SK-N-SH (cell line): Measurements from ENCODE around the gene MMP19. TPM values are rescaled to one million over a fixed set of nuclear protein-coding genes. Genes with fewer than 3 reads are reported as not detected.

ENCODE experiments used
- CTCF ChIA-PET: fragments of 300-600, 350-600 bp; formaldehyde crosslinking; extraction: SDS; loops from one replicate; lab custom pipeline; 2021; lab: Yijun Ruan, JAX
- POLR2A ChIA-PET: fragments of 350-600 bp; sonication (Branson Sonifier 250); formaldehyde crosslinking; extraction: SDS; loops from one replicate; lab custom pipeline; 2020; ENCODE audit warnings: antibody characterized with exemption, inconsistent platforms; lab: Yijun Ruan, JAX
- DNase-seq: peaks from one replicate; pipeline ENCODE4 v3.0.0; 2012
- H2AFZ ChIP-seq: fragments of 200-600 bp; sonication (generic); 2 replicates; pipeline ENCODE4 v1.8.1; 2016; ENCODE audit warnings: antibody characterized with exemption, mild to moderate bottlenecking, low read depth
- H3F3A ChIP-seq: fragments of 200-600 bp; sonication (generic); replicated peaks from 2 replicates; pipeline ENCODE3; 2016; ENCODE audit warnings: antibody characterized with exemption, mild to moderate bottlenecking; ENCODE audit not compliant: insufficient read depth
- H3K27ac ChIP-seq, 2 experiments: fragments of 200-500 bp in 1 of 2; fragments of 200-600 bp in 1 of 2; sonication (Bioruptor generic) in 1 of 2; sonication (generic), shearing (Covaris generic) in 1 of 2; 2 replicates each; pipeline versions ENCODE4 v1.5.1 to v1.6.1; 2014 to 2016; ENCODE audit warnings: low read depth in 2 of 2, inconsistent platforms in 1 of 2, low read length in 1 of 2, mild to moderate bottlenecking in 1 of 2, mixed read lengths in 1 of 2
- H3K27me3 ChIP-seq: fragments of 200-600 bp; sonication (generic), shearing (Covaris generic); 2 replicates; pipeline ENCODE4 v1.6.1; 2016; ENCODE audit warnings: mixed run types; ENCODE audit not compliant: insufficient read depth
- H3K36me3 ChIP-seq, 2 experiments: fragments of 200-500 bp in 1 of 2; fragments of 200-600 bp in 1 of 2; sonication (Bioruptor generic) in 1 of 2; sonication (generic) in 1 of 2; replicated peaks in 1 of 2; 2 replicates each; pipeline versions ENCODE3 to v1.5.1; 2014 to 2016; ENCODE audit warnings: low read length in 1 of 2, mild to moderate bottlenecking in 1 of 2; ENCODE audit not compliant: insufficient read depth in 2 of 2, control insufficient read depth in 1 of 2
- H3K4me1 ChIP-seq, 2 experiments: fragments of 200-500 bp in 1 of 2; fragments of 200-600 bp in 1 of 2; sonication (Bioruptor generic) in 1 of 2; sonication (generic), shearing (Covaris generic) in 1 of 2; 2 replicates each; pipeline versions ENCODE4 v1.5.1 to v1.6.1; 2014 to 2016; ENCODE audit warnings: low read depth in 1 of 2, low read length in 1 of 2, mixed run types in 1 of 2; ENCODE audit not compliant: insufficient read depth in 2 of 2, control insufficient read depth in 1 of 2
- H3K4me2 ChIP-seq: fragments of 200-600 bp; sonication (generic), shearing (Covaris generic); 2 replicates; pipeline ENCODE4 v1.6.1; 2017; ENCODE audit warnings: mixed run types
- H3K4me3 ChIP-seq, 2 experiments: fragments of 200-500 bp in 1 of 2; fragments of 200-600 bp in 1 of 2; sonication (Bioruptor generic) in 1 of 2; sonication (generic), shearing (Covaris generic) in 1 of 2; 2 replicates each; pipeline versions ENCODE4 v1.5.1 to v1.8.1; 2014 to 2016; ENCODE audit warnings: low read depth in 2 of 2, inconsistent platforms in 1 of 2, low read length in 1 of 2, mild to moderate bottlenecking in 1 of 2, mixed read lengths in 1 of 2, moderate library complexity in 1 of 2
- H3K79me2 ChIP-seq: fragments of 200-600 bp; sonication (generic); 2 replicates; pipeline ENCODE4 v1.8.1; 2017; ENCODE audit warnings: mild to moderate bottlenecking; ENCODE audit not compliant: insufficient read depth
- H3K9ac ChIP-seq: fragments of 200-600 bp; sonication (generic); 2 replicates; pipeline ENCODE4 v1.6.1; 2017; ENCODE audit warnings: mixed run types
- H3K9me2 ChIP-seq: fragments of 200-600 bp; sonication (generic); 2 replicates; pipeline ENCODE4 v1.6.1; 2017; ENCODE audit warnings: mixed run types
- H3K9me3 ChIP-seq: fragments of 200-600 bp; sonication (generic); 2 replicates; pipeline ENCODE4 v1.6.1; 2017; ENCODE audit warnings: mixed run types, mild to moderate bottlenecking, moderate library complexity
- H4K20me1 ChIP-seq: fragments of 200-600 bp; sonication (generic); 2 replicates; pipeline ENCODE4 v1.6.1; 2017; ENCODE audit warnings: mild to moderate bottlenecking, mixed run types; ENCODE audit not compliant: insufficient read depth
- CHD2 ChIP-seq: fragments of 150-350 bp; IDR thresholded peaks from 2 replicates; pipeline ENCODE4 v1.6.1; 2018; ENCODE audit warnings: low read length; ENCODE audit not compliant: partially characterized antibody
- EP300 ChIP-seq, 2 experiments: IDR thresholded peaks; 2 replicates each; pipeline versions ENCODE4 v1.4.0 to v1.6.1; 2012; ENCODE audit warnings: borderline replicate concordance in 1 of 2, low read depth in 1 of 2, low read length in 1 of 2
- FOSL2 ChIP-seq: IDR thresholded peaks from 2 replicates; pipeline ENCODE4 v1.4.0; 2012; ENCODE audit warnings: low read depth, mild to moderate bottlenecking, moderate library complexity, borderline replicate concordance
- FOXM1 ChIP-seq: IDR thresholded peaks from 2 replicates; pipeline ENCODE4 v1.4.0; 2012; ENCODE audit warnings: low read depth, mild to moderate bottlenecking
- JUND ChIP-seq: IDR thresholded peaks from 2 replicates; pipeline ENCODE4 v1.4.0; 2012
- MEF2A ChIP-seq: IDR thresholded peaks from 2 replicates; pipeline ENCODE4 v1.4.0; 2012; ENCODE audit warnings: low read depth, borderline replicate concordance
- MXI1 ChIP-seq: IDR thresholded peaks from 2 replicates; pipeline ENCODE4 v1.6.1; 2012; ENCODE audit warnings: mild to moderate bottlenecking, low read depth, low read length, improper control_type of control experiment
- NRF1 ChIP-seq: IDR thresholded peaks from 2 replicates; pipeline ENCODE4 v1.6.1; 2012; ENCODE audit warnings: low read depth, mild to moderate bottlenecking, low read length
- RFX5 ChIP-seq: IDR thresholded peaks from 2 replicates; pipeline ENCODE4 v1.6.1; 2012; ENCODE audit warnings: mild to moderate bottlenecking, improper control_type of control experiment, low read length
- RXRA ChIP-seq: IDR thresholded peaks from 2 replicates; pipeline ENCODE4 v1.4.0; 2012; ENCODE audit warnings: low read depth, mild to moderate bottlenecking, borderline replicate concordance
- TAF1 ChIP-seq: IDR thresholded peaks from 2 replicates; pipeline ENCODE4 v1.6.1; 2012; ENCODE audit warnings: low read depth, mild to moderate bottlenecking, low read length, moderate library complexity, borderline replicate concordance
- TEAD4 ChIP-seq: IDR thresholded peaks from 2 replicates; pipeline ENCODE4 v1.4.0; 2012; ENCODE audit warnings: mild to moderate bottlenecking, borderline replicate concordance; ENCODE audit not compliant: insufficient read depth
- WGBS: methylation state at CpG from one replicate; pipeline ENCODE4 v1.1.6; 2017; ENCODE audit warnings: low lambda C conversion rate; 5-methylcytosine and 5-hydroxymethylcytosine counted together
- polyA plus RNA-seq, 3 experiments: library from polyadenylated mRNA; depleted of rRNA; stranded (reverse); fragments of >200 nt; gene quantifications; 2 replicates each; pipeline ENCODE4 v1.2.3, GENCODE V29; 2012
- TF ChIP-seq, protein P1 (sequence below): fragments of 150-350 bp; IDR thresholded peaks from 2 replicates; pipeline ENCODE4 v1.6.1; 2016; ENCODE audit warnings: mild to moderate bottlenecking, low read depth, low read length
- TF ChIP-seq, protein P2 (sequence below): fragments of 150-350 bp; IDR thresholded peaks from 2 replicates; pipeline ENCODE4 v1.6.1; 2017; ENCODE audit warnings: antibody characterized with exemption, low read length, low read depth, borderline replicate concordance
- TF ChIP-seq, protein P3 (sequence below): IDR thresholded peaks from 2 replicates; pipeline ENCODE4; 2012

The MMP19 gene
- polyA plus RNA-seq, 1 of the 3 experiments (the other 2 are of a cell fraction) = 5.7 TPM

DNA sequence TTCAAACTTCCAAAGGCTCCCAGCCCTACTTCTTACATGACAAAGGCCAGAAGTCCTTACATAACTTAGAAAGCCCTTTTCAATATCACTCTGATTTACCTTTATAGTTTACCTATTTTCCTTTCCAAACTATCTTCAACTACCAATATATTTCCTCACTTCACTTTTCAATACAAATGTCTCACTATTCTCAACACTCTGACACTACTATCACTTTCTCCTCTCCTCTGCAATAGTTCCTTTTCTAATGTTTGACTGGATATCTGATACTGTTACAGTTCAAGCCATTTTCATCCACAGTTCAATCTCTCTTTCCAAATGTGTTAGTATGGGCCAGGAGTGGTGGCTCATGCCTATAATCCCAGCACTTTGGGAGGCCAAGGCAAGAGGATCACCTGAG lies 28.5 kb downstream of the MMP19 start:
- no peaks in the 10 kb centered on the region for H3K27me3 ChIP-seq
- DNase-seq = no peak
- TF ChIP-seq RFX5 (no peak), FOXM1 (no peak), MEF2A (no peak)
- TF ChIP-seq, protein P1, sequence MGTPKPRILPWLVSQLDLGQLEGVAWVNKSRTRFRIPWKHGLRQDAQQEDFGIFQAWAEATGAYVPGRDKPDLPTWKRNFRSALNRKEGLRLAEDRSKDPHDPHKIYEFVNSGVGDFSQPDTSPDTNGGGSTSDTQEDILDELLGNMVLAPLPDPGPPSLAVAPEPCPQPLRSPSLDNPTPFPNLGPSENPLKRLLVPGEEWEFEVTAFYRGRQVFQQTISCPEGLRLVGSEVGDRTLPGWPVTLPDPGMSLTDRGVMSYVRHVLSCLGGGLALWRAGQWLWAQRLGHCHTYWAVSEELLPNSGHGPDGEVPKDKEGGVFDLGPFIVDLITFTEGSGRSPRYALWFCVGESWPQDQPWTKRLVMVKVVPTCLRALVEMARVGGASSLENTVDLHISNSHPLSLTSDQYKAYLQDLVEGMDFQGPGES = no peak
- ChIA-PET CTCF (interaction anchor here (1.2 to 15.0 kb wide), 2 partner anchors 75 to 90 kb away, joined by 3 to 105 read pairs; no protein-coding TSS in a partner anchor), POLR2A (no interaction called here)
- peaks cover 5% of the 10 kb centered on the region for H3F3A ChIP-seq
- no peak overlapping the region for H3K9ac ChIP-seq
- no peaks in the 10 kb centered on the region for H3K9me3 ChIP-seq
- no peaks in the 10 kb centered on the region for H3K9me2 ChIP-seq
- peaks cover 95% of the 10 kb centered on the region for H3K79me2 ChIP-seq
- H3K27ac ChIP-seq = no peak overlapping the region
- H2AFZ ChIP-seq = no peak overlapping the region
- no peak overlapping the region for H3K4me3 ChIP-seq
- no peak overlapping the region for H3K4me2 ChIP-seq
- peaks cover 66% of the 10 kb centered on the region for H4K20me1 ChIP-seq
- peaks cover 9 to 34% of the 10 kb centered on the region in 2 experiments for H3K36me3 ChIP-seq
- H3K4me1 ChIP-seq = peaks cover 8 to 10% of the 10 kb centered on the region in 2 experiments

DNA sequence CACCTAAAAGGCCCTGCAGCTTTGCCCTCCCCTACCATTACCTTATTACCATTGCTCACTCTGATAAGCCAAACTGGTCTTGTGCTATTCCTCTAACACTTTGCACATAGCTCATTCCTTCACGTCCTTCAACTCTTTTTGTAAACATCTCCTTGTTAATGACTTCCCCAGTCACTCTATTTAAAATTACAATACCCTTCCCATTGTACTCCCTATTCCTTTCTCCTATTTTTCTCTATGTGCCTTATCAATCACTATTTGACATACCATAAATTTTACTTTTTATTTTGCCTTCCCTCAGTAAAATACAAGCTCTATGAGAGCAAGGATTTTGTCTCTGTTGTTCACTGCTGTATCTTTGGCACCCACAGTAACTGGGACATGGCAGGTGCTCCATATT lies 30.6 kb downstream of the MMP19 start:
- Histone ChIP-seq H3K9me3 (no peaks in the 10 kb centered on the region), H3F3A (peaks cover 5% of the 10 kb centered on the region), H3K9ac (no peak overlapping the region), H3K79me2 (peaks cover 100% of the 10 kb centered on the region), H2AFZ (no peak overlapping the region), H3K4me2 (no peak overlapping the region), H3K36me3 (peaks cover 4 to 45% of the 10 kb centered on the region in 2 experiments), H3K27me3 (no peaks in the 10 kb centered on the region), H3K27ac (no peak overlapping the region), H3K4me3 (no peak overlapping the region), H3K9me2 (no peaks in the 10 kb centered on the region)
- WGBS = 86% methylated on average over 1 of the region's 1 CpG
- no peak for DNase-seq
- TF ChIP-seq FOSL2 = no peak
- no peak for TF ChIP-seq RFX5
- no peak for TF ChIP-seq JUND
- no peak for TF ChIP-seq TAF1
- TF ChIP-seq, all 33 proteins: peak for 0
- ChIA-PET CTCF (interaction anchor here (1.1 to 15.0 kb wide), 5 partner anchors 8 to 114 kb away, joined by 3 to 105 read pairs (median 3); no protein-coding TSS in a partner anchor), POLR2A (interaction anchor here (0.7 to 2.6 kb wide), 3 partner anchors 15 to 83 kb away, joined by 3 to 7 read pairs (median 5); partner anchors contain the start of gene CD63)
- H4K20me1 ChIP-seq = peaks cover 74% of the 10 kb centered on the region
- peaks cover 0 to 8% of the 10 kb centered on the region in 2 experiments for H3K4me1 ChIP-seq

DNA sequence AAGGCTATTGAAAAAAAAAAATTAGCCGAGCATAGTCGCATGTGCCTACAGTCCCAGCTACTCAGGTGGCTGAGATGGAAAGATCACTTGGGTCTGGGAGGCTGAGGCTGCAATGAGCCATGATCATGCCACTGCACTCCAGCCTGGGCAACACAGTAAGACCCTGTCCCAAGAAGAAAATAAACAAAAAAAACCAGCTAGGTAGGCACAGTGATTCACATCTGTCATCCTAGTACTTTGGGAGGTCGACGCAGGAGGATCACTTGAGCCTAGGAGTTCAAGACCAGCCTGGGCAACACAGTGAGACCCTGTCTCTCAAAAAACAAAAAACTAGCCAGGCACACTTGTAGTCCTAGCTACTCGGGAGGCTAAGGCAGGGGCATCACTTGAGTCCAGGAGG lies 33.5 kb downstream of the MMP19 start:
- no peak for TF ChIP-seq TEAD4
- no peak for TF ChIP-seq NRF1
- no peak for TF ChIP-seq MXI1
- TF ChIP-seq, protein P1 = no peak
- TF ChIP-seq, protein P2, sequence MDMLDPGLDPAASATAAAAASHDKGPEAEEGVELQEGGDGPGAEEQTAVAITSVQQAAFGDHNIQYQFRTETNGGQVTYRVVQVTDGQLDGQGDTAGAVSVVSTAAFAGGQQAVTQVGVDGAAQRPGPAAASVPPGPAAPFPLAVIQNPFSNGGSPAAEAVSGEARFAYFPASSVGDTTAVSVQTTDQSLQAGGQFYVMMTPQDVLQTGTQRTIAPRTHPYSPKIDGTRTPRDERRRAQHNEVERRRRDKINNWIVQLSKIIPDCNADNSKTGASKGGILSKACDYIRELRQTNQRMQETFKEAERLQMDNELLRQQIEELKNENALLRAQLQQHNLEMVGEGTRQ = no peak
- TF ChIP-seq RXRA = no peak
- TF ChIP-seq TAF1 = no peak
- no peak for TF ChIP-seq CHD2
- TF ChIP-seq, protein P3, sequence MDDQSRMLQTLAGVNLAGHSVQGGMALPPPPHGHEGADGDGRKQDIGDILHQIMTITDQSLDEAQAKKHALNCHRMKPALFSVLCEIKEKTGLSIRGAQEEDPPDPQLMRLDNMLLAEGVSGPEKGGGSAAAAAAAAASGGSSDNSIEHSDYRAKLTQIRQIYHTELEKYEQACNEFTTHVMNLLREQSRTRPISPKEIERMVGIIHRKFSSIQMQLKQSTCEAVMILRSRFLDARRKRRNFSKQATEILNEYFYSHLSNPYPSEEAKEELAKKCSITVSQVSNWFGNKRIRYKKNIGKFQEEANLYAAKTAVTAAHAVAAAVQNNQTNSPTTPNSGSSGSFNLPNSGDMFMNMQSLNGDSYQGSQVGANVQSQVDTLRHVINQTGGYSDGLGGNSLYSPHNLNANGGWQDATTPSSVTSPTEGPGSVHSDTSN = no peak
- no peak for TF ChIP-seq FOSL2
- no peak for TF ChIP-seq EP300 (IDR thresholded peaks at IDR 0.05; ENCODE audit: borderline replicate concordance in 1 of 2, low read depth in 1 of 2, low read length in 1 of 2)
- no peak for TF ChIP-seq JUND
- no peaks in the 10 kb centered on the region for H3K9me3 ChIP-seq
- no peak overlapping the region for H3K4me3 ChIP-seq
- no peaks in the 10 kb centered on the region for H3K9me2 ChIP-seq
- H2AFZ ChIP-seq = no peak overlapping the region
- H3K27ac ChIP-seq = no peak overlapping the region
- peaks cover 100% of the 10 kb centered on the region for H3K79me2 ChIP-seq
- ChIA-PET POLR2A (interaction anchor here (0.7 to 1.3 kb wide), 2 partner anchors 9 to 529 kb away, joined by 3 to 4 read pairs; partner anchors contain the start of gene ORMDL2), CTCF (interaction anchor here (0.8 to 15.0 kb wide), 7 partner anchors 8 to 131 kb away, joined by 3 to 105 read pairs (median 4); partner anchors contain the start of gene SARNP)
- H4K20me1 ChIP-seq = peaks cover 78% of the 10 kb centered on the region
- H3K4me2 ChIP-seq = no peak overlapping the region
- whole genome bisulfite sequencing = 94% methylated on average over 5 of the region's 5 CpGs
- H3K36me3 ChIP-seq = peaks cover 3 to 46% of the 10 kb centered on the region in 2 experiments
- no peak for DNase-seq
- H3K9ac ChIP-seq = no peak overlapping the region
- H3K4me1 ChIP-seq = no peaks in the 10 kb centered on the region
- peaks cover 5% of the 10 kb centered on the region for H3F3A ChIP-seq
- no peaks in the 10 kb centered on the region for H3K27me3 ChIP-seq
